Uterus (tissue), 4 donors: ENCODE data around the gene LRRN1. TPM values are rescaled to one million over a fixed set of nuclear protein-coding genes. Genes with fewer than 3 reads are reported as not detected.

Experiments used
- DNase-seq, 2 donors: peaks; one replicate each; pipeline ENCODE4 v3.0.0-alpha.2; 2019 to 2020
- H3K27ac ChIP-seq, 2 donors: fragments of 200-600 bp; sonication (generic); 1 replicate in 1 of 2; 2 replicates in 1 of 2; pipeline ENCODE4 v1.5.1; 2016 to 2018
- H3K27me3 ChIP-seq, 2 donors: fragments of 200-600 bp; sonication (generic); one replicate each; pipeline ENCODE4 v1.5.1; 2018 to 2019; ENCODE audit warnings: control low read depth in 1 of 2
- H3K36me3 ChIP-seq, 2 donors: fragments of 200-600 bp; sonication (generic); one replicate each; pipeline ENCODE4 v1.5.1; 2019; ENCODE audit warnings: control low read depth in 1 of 2
- H3K4me1 ChIP-seq, 2 donors: fragments of 200-600 bp; sonication (generic); one replicate each; pipeline ENCODE4 v1.5.1; 2018 to 2019; ENCODE audit warnings: control low read depth in 1 of 2
- H3K4me3 ChIP-seq, 2 donors: fragments of 200-600 bp; sonication (generic); 1 replicate in 1 of 2; 2 replicates in 1 of 2; pipeline ENCODE4 v1.5.1; 2018 to 2019; ENCODE audit warnings: mild to moderate bottlenecking in 1 of 2
- H3K9me3 ChIP-seq, 2 donors: fragments of 200-600 bp; sonication (generic); one replicate each; pipeline ENCODE4 v1.5.1; 2019; ENCODE audit warnings: control low read depth in 1 of 2
- CTCF ChIP-seq, 4 experiments: fragments of 200-600 bp in 2 of 4; fragments of 450-650 bp in 2 of 4; sonication (generic) in 2 of 4; IDR thresholded peaks; one replicate each; pipeline ENCODE4 v1.5.1; 2016 to 2019; ENCODE audit warnings: antibody characterized with exemption in 4 of 4, mild to moderate bottlenecking in 2 of 4, moderate library complexity in 1 of 4
- POLR2A ChIP-seq, 2 donors: fragments of 450-650 bp; IDR thresholded peaks; one replicate each; pipeline ENCODE4 v1.6.1; 2016; ENCODE audit warnings: antibody characterized with exemption in 2 of 2, mild to moderate bottlenecking in 1 of 2, moderate library complexity in 1 of 2
- intact Hi-C: fragments of 100-400 bp; cut with DNase I; formaldehyde crosslinking; loops from one replicate; pipeline ENCODE4 v1.15.1; 2023; ENCODE audit warnings: low total_unique reads
- total RNA-seq, 4 donors: library from RNA; depleted of rRNA in 3 of 4; stranded (reverse); fragments of >200 nt in 3 of 4; gene quantifications; one replicate each; pipeline versions ENCODE4 v1.1.0 to v1.2.4, GENCODE V29; 2014 to 2023
- donor health status: DM: yes; HTN: yes; CAD: no.

The LRRN1 gene
- total RNA-seq: 10 to 100 TPM in 1 of 4 donors, 1 to 10 TPM in 1, under 1 TPM in 1, not detected in 1; 0.29 to 19.1 (median 3.0) TPM

- H3K36me3 ChIP-seq: no peaks in the 10 kb centered on the region
- DNase-seq: peak in 1 of 2 donors; percentile 40
- intact Hi-C loops: no loop called here
- H3K9me3 ChIP-seq: no peaks in the 10 kb centered on the region
- H3K27ac ChIP-seq: no peak within 1 kb of the TSS
- peak within 1 kb of the TSS; percentile 35 to 51 for H3K4me3 ChIP-seq
- no peaks in the 10 kb centered on the region for H3K27me3 ChIP-seq
- no peaks in the 10 kb centered on the region for H3K4me1 ChIP-seq
- TF ChIP-seq POLR2A (IDR thresholded peaks at IDR 0.05) (peak in 1 of 2 donors; percentile 39), CTCF (IDR thresholded peaks at IDR 0.05) (no peak)
These were observed at the start of gene LRRN1 for GRCh38 chr3:3799173-3800079. Gene LRRN1, plus strand, starts transcription at chr3:3799431. Its CDS starts 45,211 bp downstream, at chr3:3844642.

- DNase-seq: no peak
- no peak overlapping the region for H3K4me3 ChIP-seq
- H3K4me1 ChIP-seq: no peaks in the 10 kb centered on the region
- TF ChIP-seq CTCF (IDR thresholded peaks at IDR 0.05) (no peak), POLR2A (IDR thresholded peaks at IDR 0.05) (no peak)
- no peak overlapping the region for H3K27ac ChIP-seq
- H3K27me3 ChIP-seq: no peaks in the 10 kb centered on the region
- intact Hi-C loops: no loop called here
- H3K36me3 ChIP-seq: no peaks in the 10 kb centered on the region
- H3K9me3 ChIP-seq: no peaks in the 10 kb centered on the region
These were observed 45.8 kb upstream of the LRRN1 start for GRCh38 chr3:3753416-3753815.

GRCh38 chr3:3765661-3766060, 33.6 kb upstream of the LRRN1 start:
- intact Hi-C loops: no loop called here
- Histone ChIP-seq H3K4me3 (no peak overlapping the region), H3K9me3 (no peaks in the 10 kb centered on the region), H3K27me3 (no peaks in the 10 kb centered on the region), H3K36me3 (no peaks in the 10 kb centered on the region), H3K27ac (no peak overlapping the region), H3K4me1 (no peaks in the 10 kb centered on the region)
- DNase-seq: no peak
- TF ChIP-seq CTCF (IDR thresholded peaks at IDR 0.05) (no peak), POLR2A (IDR thresholded peaks at IDR 0.05) (no peak)

- Histone ChIP-seq H3K27ac (no peak overlapping the region), H3K36me3 (no peaks in the 10 kb centered on the region), H3K27me3 (no peaks in the 10 kb centered on the region), H3K9me3 (no peaks in the 10 kb centered on the region), H3K4me3 (no peak overlapping the region), H3K4me1 (no peaks in the 10 kb centered on the region)
- DNase-seq: no peak
- intact Hi-C loops: no loop called here
- TF ChIP-seq POLR2A (IDR thresholded peaks at IDR 0.05) (no peak), CTCF (IDR thresholded peaks at IDR 0.05) (no peak)
These were observed 33.1 kb upstream of the LRRN1 start for GRCh38 chr3:3766140-3766539.

GRCh38 chr3:3771094-3771493, 28.1 kb upstream of the LRRN1 start:
- Histone ChIP-seq H3K27me3 (no peaks in the 10 kb centered on the region), H3K36me3 (no peaks in the 10 kb centered on the region), H3K9me3 (no peaks in the 10 kb centered on the region), H3K4me3 (no peak overlapping the region), H3K4me1 (no peaks in the 10 kb centered on the region), H3K27ac (no peak overlapping the region)
- intact Hi-C loops: no loop called here
- DNase-seq: no peak
- no peak for TF ChIP-seq POLR2A (IDR thresholded peaks at IDR 0.05)
- no peak for TF ChIP-seq CTCF (IDR thresholded peaks at IDR 0.05)
